Measurements from ENCODE around the gene CRISPLD2.
"Not testable (repeated sequence)": the region's sequence is repeated elsewhere in the genome, so short reads cannot be mapped to it uniquely, and the experiment has no call there.

Gene CRISPLD2

DNA sequence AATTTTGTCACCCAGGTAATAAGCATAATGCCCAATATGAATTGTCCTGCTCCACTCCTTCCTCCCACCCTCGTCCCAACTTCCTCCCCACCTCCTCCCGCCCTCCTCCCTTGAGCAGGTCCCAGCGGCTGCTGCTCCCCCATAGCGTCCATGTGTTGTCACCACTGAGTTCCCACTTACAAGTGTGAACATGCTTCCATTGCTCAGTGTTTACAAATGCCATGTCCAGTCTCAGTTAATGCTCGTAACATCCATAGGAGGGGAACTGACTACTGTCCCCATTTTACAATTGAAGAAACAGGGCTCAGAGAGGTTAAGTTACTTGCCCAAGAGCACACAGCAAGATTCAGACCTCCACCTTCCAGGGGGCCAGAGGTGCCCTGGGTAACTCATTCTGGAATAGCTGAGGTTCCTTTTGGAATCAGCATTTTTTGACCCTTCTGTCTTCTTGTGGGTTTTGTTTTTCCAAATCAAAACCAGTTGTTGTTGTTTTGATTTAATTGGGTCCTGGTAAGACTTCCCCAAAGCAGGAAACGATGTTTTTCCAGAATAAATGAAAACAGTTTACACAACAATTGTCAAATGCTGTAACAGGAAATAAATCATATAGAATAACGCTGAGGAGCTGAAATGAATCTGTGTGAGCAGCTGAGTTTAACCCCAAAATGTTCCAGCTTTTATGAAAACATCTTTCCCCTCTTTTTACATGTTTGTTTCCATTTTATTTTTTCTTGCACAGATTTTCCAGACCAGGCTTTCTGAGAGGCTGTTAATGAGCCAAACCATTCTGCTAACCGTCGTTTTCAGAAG lies 117.6 kb downstream of the CRISPLD2 start:
- peak in 1 of 3 donors; percentile 20 for DNase-seq

DNA sequence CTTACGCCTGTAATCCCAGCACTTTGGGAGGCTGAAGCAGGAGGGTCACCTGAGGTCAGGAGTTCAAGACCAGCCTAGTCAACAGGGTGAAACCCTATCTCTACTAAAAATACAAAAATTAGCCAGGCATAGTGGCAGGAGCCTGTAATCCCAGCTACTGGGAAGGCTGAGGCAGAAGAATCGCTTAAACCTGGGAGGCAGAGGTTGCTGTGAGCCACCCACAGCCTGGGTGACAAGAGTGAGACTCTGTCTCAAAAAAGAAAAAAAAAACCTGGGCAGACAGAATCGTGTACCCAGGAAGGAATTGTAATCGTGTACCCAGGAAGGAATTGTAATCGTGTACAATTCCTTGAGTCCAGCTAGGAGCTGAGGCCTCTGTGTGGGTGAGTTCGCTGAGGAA lies 118.8 kb downstream of the CRISPLD2 start:
- not testable (repeated sequence) for DNase-seq

DNA sequence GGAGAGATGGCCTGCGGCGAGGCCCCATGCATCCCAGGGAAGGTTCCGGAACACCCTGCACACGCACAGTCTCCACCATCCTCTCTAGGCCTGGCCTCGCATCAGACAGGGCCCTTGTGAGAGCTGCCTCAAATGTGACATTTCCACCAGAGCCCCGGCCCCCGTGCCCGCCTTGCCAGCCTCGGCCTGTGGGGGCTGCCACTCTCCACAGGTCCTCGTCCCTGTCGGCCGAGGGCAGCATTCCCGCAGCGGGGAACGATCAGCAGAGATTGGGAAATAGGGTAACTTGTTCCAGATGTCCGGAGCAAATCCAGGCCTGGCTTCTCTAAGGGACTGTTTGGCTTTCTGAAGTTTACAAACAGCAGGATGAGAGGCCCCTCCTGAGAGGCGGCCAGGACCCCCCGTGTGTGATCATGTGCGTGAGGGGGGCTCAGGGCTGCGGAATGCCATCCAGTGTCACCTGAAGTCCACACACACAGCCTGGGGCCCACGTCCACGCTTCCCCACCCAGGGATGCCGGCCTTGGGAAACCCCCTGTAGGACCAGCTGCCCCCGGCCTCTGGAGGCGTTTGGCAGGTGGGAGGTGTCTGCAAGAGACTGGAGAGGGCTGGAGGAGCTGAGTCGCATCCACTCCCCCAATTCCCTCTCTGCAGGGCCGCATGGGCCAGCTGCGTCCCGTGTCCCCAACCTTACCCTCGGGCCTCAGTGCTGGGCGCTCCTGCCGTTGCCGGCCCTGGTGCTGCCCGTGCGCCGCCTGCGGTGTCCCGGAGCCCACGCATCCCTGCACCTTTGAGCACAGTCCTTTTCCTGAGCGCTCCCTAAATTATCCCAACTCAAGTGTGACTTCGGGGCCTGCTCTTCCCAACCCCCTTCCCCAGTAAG lies 121.1 kb downstream of the CRISPLD2 start:
- no peak for DNase-seq

DNA sequence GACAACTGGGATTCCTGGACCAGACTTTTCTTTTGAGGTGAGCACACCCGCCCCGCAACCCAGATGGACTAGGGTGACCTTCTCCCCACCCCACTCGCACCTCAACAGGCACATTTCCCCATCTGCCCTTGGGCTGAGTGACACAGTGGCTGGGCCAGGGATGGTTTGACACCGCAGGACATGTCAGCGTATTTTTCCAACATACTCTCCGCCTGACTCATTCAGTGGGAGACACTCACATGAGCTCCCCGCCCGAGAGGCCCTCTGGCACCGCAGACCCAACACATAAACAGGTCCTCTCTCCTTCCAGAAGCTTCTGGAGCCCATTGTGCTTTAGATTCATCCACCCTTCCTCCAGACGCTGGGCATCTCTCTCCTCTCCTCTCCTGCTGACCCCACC lies 122.1 kb downstream of the CRISPLD2 start:
- no peak for DNase-seq

GRCh38 chr16:84942786-84943185 lies 123.0 kb downstream of the CRISPLD2 start:
- no peak for DNase-seq

GRCh38 chr16:84943620-84944019 lies 123.8 kb downstream of the CRISPLD2 start:
- no peak for DNase-seq

GRCh38 chr16:84947022-84947421 lies 127.2 kb downstream of the CRISPLD2 start:
- DNase-seq: peak in 1 of 3 donors; percentile 36

DNA sequence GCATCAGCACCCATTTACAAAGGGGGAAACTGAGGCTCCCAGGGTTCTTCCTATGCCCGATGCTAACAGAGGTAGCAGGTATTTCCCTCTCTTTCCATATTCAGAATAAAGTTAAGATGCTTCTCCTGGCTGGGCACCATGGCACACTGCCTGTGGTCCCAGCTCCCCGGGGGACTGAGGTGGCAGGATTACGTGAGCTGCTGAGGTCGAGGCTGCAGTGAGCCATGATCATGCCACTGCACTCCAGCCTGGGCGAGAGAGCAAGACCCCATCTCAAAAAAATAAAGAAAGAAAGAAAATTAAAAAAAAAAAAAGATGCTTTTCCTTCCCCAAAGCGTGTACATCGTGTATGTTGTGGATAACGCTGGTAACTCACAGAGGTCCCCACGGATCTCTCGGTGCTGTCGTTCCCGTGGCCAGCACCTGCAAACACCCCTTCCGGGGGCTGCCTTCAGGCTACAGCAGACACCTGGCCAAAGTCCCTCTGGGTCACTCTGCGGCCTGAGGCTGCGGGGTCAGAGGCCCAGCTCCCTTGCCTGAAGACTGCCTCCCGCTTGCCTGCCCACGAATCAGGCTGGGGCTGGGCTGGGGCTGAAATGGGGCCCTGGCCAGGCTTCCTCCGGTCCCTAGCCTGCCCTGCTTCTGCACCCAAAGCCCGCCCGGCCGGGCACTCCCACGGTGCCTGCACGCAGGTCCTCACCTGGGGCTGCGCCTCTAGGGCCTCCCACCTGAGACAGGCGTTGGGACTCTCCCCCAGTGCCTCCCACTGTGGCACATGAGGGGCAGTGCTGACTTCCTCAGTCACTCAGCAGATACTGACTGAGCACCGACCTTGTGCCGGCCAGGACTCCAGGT lies 128.4 kb downstream of the CRISPLD2 start:
- no peak for DNase-seq

DNA sequence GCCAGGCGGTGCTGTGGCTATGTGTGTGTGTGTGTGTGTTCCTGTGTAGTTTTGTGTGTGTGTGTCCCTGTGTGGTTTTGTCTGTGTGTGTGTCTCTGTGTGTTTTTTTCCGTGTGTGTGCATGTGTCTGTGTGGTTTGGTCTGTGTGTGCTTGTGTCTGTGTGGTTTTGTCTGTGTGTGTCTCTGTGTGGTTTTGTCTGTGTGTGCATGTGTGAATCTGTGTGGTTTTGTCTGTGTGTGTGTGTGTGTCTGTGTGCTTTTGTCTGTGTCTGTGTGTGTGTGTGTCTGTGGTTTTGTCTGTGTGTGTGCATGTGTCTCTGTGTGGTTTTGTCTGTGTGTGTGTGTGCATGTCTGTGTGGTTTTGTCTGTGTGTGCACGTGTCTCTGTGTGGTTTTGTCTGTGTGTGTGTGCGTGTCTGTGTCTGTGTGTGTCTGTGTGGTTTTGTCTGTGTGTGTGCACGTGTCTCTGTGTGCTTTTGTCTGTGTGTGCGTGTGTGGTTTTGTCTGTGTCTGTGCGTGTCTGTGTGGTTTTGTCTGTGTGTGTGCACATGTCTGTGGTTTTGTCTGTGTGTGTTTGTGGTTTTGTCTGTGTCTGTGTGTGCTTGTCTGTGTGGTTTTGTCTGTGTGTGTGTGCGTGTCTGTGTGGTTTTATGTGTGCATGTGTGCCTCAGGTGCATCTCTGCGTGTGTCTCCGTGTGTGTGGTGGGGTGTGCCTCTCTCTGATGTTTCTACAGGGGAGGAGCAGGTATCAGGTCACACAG lies 129.2 kb downstream of the CRISPLD2 start:
- no peak for DNase-seq

DNA sequence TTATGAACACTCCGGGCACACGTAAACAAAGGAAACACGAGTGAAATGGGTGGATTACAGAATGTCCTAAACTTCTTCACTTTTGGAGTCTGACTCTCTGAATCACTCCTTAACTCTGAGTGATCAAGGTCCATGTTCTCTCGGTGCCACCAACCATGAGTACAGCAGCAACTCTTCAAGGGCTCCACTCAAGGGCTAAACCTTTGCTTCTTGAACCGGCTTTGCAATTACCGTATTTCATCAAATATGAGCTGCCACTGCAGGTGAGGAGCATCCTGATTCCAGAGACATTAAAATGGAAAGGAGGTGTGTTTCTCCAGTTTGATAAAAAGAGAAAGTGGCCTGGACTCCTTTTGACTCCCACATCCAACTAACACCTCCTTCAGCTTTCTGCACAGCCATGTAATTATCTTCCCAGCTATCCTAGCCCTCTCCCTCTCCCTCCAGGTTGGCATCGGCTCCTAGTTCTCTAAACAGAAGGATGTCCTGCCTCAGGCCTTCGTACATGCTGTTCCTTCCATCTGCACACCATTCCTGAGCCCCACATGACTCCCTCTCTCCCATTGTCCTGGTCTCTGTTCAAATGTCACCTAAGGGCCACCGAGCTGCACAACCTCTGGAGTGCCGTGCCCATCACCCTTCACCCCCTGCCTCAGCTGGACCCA lies 130.1 kb downstream of the CRISPLD2 start:
- DNase-seq: no peak

DNA sequence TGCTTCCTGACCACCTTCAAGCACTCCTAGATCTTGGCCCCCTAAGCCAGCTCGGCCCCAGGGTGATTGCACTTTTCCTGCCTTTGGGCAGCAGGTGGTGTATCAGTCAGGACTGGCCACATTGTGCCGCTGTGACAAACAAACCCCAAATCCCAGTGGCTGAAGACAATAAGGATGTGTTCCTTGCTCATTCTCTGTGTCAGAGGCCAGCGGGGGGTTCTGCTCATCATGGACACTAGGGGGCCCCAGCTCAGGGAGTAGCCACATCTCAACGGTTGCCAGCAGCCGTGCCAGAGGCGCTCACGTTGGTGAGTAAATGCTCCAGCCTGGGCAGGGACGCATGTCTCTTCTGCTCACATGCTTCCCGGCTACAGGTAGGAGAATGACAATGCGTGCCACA lies 131.1 kb downstream of the CRISPLD2 start:
- peak; percentile 69 to 79 (median 70) for DNase-seq

DNA sequence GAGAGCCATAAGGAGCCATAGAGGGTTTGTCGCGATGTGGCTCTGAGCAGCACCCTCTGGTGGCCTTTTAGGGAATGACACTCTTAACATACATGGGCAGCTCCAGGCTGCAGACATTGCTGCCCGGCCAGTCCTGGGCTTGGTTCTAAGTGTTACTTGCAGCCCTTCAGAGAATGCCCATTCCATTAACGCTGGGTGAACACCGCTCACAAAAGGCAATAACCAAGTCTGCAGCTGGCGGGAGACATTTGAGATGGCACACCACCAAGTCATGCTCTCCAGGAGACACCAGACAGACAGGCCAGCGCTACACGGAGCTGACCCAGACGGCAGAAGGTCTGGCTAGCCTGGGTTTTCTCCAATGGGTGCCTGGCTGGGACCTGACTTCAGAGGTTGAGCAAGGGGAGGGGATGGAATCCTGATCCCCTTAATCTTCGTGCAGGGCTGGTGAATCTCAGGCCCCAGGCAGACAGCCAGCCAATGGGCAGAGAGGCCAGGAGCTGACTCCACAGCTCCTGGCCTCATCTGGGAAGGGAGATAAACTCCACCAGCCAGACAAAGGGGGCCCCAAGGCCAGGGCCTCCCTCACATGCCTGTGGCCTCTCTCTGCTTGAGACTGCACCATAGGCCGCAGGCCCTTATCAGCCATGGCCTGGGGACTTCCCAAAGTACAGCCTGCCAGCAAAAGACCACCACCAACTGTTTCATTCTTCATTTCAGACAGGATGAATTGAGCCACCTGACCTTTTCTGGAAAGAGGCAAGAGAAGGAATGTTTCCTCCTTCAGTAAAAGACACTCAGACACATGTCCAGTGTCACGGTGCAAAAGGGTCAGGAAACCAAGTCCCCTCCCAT lies 132.8 kb downstream of the CRISPLD2 start:
- peak; percentile 86 to 92 (median 89) for DNase-seq

GRCh38 chr16:84953190-84953746 lies 133.5 kb downstream of the CRISPLD2 start:
- DNase-seq: peak; percentile 30 to 36 (median 33)

GRCh38 chr16:84955427-84955826 lies 135.6 kb downstream of the CRISPLD2 start:
- no peak for DNase-seq

DNA sequence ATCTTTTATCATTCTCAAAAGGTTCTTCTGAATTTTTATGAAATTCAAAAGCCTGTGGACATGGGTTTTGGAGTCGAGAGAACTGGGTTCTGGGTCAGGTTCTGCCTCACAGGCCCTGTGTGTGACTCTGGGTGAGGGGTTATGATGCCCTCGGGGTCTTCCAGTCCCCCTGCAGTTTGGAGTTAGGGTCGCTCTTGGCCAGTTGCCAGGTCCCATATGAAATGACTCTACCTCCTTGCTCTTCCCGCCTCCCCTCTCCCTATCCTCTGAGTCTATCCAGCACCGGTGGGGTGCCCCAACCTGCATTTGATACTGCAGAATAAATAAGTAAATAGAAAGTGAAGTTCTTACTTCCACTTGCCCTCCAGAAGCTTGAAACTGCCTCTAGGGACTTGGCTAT lies 137.4 kb downstream of the CRISPLD2 start:
- no peak for DNase-seq

- DNase-seq: no peak
Observed at GRCh38 chr16:84957792-84958191, 138.0 kb downstream of the CRISPLD2 start.
